HG02571 (cell line): ENCODE results near the gene BFSP2.
A peak's percentile ranks its signal among the peaks of the same experiment; 100 is the strongest.

Experiments
- ATAC-seq: cut with Tn5 transposase; IDR thresholded peaks from one replicate; pipeline ENCODE4 v1.9.1; 2021; ENCODE audit warnings: mild to moderate bottlenecking, moderate library complexity; ENCODE audit not compliant: unreplicated experiment

BFSP2 gene

GRCh38 chr3:133414021-133414392 is 14.2 kb downstream of the BFSP2 start:
- no peak for ATAC-seq

- ATAC-seq, result no peak
Observed at GRCh38 chr3:133418361-133418760, 18.5 kb downstream of the BFSP2 start.

- no peak for ATAC-seq
Observed at GRCh38 chr3:133419151-133419909, 19.5 kb downstream of the BFSP2 start.

GRCh38 chr3:133424937-133425869 is 25.3 kb downstream of the BFSP2 start:
- ATAC-seq, result peak; percentile 47

DNA sequence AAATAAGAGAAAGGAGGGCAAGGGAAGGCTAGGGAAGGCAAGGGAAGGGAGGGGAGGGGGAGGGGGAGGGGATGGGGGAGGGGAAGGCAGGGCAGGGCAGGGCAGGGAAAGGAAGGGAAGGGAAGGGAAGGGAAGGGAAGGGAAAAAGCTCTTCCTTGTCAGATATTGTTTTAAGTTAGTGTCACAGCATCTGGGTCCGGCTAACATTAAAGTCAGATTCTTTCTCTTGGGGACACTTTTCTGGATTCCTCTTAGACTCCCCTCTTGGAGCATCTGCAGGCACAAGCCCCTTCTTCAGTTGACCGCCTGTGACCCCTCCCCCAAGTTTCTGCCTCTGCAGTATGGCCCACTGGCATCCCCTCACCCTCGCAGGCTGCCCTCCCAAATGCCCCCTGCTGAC is 26.0 kb downstream of the BFSP2 start:
- no peak for ATAC-seq

DNA sequence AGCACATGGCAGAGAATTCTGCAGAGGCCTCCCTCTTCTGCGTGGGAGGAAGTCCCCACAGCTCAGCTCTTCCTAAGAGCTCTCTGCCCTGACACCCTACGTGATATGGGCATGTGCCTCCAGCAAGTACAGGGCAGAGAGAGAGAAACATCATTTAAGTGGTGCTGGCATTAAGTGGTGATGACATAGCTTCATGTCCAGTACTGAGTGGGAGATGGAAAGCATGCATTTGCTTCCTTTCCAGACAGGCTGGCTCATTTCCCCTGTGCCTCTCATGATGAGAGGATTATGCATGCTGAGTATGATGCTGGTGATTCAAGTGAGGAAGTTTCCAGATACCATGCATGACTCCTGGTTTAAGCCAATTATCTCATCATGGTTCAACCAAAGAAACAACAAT is 26.9 kb downstream of the BFSP2 start:
- no peak for ATAC-seq

- no peak for ATAC-seq
Observed at GRCh38 chr3:133428552-133428951, 28.7 kb downstream of the BFSP2 start.

DNA sequence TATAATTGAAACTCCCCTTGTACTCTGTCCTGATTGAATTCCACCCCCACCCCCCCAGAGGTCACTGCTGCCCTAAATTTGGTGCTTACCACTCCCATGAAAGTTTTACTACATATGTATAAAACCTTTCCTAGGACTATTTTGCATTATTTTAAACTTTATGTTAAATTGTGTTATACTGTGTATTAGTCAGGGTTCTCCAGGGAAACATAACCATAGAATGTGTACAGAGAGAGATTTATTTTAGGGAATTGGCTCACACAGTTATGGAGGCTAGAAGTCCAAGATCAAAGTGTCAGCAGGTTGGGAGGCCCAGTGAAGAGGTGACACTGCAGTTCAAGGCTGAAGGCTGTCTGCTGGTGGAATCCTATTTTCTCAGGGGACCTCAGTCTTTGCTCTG is 29.2 kb downstream of the BFSP2 start:
- no peak for ATAC-seq

DNA sequence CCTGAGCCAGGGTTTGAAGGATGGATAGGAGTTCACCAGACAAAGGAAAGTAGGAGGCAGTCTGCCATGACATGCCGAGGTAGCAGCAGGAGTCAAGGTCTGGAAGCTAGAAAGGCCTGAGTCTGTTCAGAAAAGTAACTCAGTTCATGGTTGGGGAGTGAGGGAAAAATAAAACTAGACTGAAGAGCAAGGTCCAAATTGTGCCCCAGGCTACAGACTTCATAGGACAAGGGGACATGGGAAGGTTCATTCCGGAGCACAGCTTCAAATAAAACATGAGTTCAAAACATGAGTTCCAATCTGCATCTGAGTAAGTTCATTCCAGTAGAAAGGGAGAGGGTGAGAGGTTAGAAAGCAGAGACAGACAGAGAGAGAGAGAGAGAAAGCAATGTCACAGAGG is 39.7 kb downstream of the BFSP2 start:
- ATAC-seq, result no peak

- ATAC-seq, result no peak
Observed at GRCh38 chr3:133440652-133441051, 40.8 kb downstream of the BFSP2 start.

- ATAC-seq, result peak; percentile 77
Observed at GRCh38 chr3:133441867-133442270, 42.0 kb downstream of the BFSP2 start.

DNA sequence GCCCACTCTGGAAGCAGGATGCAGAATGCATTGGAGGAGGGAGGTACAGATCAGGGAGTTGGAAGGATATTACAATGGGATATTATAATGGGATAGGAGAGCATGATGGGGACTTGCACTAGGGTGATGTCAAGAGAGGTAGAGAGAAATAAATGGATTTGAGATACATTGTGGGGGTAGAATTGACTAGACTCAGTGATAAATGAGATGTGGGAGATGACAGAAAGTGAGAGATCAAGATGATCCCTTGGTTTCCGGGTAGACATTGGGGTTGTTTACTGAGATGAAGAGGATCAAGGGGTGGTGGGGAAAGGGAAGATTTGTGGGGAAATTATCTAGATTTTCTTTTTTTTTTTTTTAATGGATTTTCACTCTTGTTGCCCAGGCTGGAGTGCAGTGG is 42.7 kb downstream of the BFSP2 start:
- ATAC-seq, result no peak

DNA sequence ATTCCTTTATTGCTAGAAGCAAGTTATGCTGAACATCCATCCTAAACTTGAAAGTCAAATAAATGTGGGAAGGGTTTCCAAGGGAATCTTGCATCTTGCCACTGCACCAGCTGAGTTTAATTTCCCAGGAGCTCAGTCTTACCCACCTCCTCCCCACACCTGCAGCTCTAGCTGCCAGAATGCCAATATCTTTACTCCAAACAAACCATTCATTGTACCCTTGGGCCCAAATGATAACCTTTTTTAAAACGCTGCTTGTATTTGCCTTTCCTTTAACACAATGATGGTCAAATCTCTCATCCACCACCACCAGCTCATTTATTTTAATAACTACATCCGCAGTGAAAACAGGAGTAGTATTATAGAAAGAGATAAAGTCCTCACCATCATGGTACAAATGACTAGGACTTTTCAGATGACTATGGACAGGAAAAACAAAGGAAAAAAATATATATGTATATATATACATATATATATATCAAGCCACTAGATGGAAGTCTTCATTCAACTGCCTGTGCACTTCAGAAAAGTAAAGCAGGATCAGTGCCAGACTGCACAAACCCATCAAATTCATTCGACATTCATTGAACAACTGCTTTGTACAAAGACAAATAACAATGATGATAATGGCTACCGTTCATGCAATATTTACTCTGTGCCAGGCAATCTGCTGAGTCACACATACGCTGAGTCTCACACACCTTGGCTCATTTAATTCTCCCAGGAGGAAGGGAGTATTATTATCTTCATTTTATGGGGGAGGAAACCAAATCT is 44.0 kb downstream of the BFSP2 start:
- ATAC-seq, result no peak

GRCh38 chr3:133444423-133444774 is 44.5 kb downstream of the BFSP2 start:
- ATAC-seq, result no peak

DNA sequence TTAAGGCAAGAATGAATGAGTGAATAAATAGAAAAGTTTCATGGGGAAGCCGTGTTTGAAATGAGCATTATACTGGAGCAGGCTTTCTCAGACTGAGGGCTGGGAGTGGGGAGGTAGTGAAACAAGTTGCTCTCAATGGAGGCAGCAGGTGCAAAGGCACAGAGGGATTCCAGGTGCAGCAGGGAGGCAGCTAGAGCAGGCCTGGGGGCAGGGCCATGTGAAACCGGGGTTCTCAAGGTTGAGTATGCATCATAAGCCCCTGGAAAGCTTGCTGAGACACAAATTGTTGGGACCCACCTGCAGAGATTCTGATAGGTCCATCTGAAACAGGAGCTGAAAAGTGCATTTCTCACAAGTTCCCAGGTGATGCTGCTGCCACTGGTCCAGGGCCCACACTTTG is 45.3 kb downstream of the BFSP2 start:
- no peak for ATAC-seq

GRCh38 chr3:133447750-133448477 is 48.1 kb downstream of the BFSP2 start:
- ATAC-seq, result no peak

DNA sequence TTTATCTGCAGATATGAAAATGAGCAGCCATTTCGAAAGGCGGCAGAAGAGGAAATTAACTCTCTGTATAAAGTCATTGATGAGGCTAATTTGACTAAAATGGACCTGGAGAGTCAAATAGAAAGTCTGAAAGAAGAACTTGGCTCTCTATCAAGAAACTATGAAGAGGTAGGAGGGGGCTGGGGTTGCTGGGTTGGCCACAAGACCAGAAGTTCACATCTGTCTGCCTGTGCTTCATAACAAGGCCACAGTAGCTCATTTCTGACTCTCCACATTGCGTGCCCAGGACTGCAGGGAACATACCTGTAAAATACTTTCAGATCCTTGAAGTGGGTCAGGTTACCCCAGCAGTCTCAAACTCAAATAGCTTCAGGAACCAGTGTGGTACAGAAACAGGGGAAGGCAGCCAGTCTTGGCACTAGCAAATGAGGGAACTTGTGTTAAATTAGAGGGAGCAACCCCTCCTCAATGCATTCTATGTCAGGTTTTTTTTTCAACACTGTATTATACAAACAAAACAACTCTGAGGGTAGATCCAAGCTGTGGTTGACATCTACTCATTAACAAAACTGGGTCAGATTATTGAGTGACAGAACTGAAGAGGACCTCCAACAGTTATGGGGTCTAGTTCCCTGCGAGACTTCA is 48.7 kb downstream of the BFSP2 start:
- peak; percentile 89 for ATAC-seq

DNA sequence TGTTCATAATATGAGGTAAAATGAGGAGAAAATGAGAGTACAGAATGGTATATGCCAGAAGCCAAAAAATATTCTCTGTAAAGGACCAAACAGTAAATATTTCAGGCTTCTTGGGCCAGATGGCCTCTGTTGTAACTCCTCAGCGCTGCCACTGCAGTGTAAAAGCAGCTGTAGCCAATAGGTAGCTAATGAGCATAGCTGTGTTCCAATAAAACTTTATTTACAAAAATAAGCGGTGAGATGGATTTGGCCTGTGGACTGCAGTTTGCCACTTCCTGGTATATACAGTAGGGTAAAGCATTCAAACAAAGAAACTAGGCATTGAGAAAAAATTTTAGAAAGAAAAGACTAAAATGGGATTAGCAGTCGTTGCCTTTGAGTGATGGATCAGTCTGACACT is 51.5 kb downstream of the BFSP2 start:
- ATAC-seq, result no peak

DNA sequence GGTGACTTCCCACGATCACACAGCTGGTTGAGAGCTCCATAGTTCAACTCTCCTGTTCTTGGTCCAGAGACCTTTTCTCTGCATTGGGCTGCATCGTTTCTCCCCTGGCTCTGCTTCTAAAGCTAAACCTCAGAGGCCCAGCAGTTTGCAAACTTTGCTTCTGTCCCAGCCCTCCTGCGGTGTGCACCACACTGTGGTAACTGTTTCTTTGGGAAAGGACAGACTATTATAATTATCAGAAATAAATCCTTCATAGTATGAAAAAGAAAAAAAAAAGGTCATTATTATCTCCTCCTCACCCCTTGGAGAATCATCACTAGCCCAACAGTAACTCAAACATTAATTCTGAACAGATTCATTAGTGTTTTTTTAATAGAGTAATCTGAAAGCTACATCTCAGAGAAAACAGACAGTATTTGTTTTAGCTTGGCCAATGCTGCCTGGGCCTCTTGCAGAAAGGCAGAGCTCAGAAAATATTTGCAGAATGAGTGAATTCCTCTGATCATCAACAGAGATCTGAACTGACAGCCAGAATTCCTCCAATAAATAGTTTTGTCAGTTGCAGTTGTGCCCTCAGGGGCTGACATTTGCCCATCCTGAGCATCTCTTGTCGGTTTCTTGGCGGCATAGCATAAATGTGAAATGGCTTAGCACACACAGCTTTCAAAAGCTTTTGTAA is 52.9 kb downstream of the BFSP2 start:
- no peak for ATAC-seq

- no peak for ATAC-seq
Observed at GRCh38 chr3:133453383-133453782, 53.5 kb downstream of the BFSP2 start.
